ENCODE data around the gene TMEM254. TPM values are rescaled to one million over a fixed set of nuclear protein-coding genes. Genes with fewer than 3 reads are reported as not detected.

TMEM254 gene
- total and polyA plus RNA-seq, 10 donors = 6.9 to 14.8 (median 10.7) TPM

- 77 to 91% (median 87%) methylated on average over 2 of the region's 2 CpGs for WGBS, 5 donors
Observed at GRCh38 chr10:80139265-80139664, 60.8 kb downstream of the TMEM254 start.

GRCh38 chr10:80140251-80140650, 61.8 kb downstream of the TMEM254 start:
- peaks cover 8 to 24% (median 18%) of the 10 kb centered on the region in 6 donors for H3K4me1 ChIP-seq
- H3K27me3 ChIP-seq (replicated peaks in 1 of 7) = peaks cover 0 to 54% (median 0%) of the 10 kb centered on the region in 7 donors
- H3K9me3 ChIP-seq = no peaks in the 10 kb centered on the region
- intact Hi-C loops (cut with DNase I; ENCODE audit: low total_unique reads) = no loop called here
- H3K27ac ChIP-seq = no peak overlapping the region
- 86 to 91% (median 88%) methylated on average over 7 of the region's 7 CpGs for WGBS, 5 donors
- no peak overlapping the region for H3K4me3 ChIP-seq
- H3K36me3 ChIP-seq = no peaks in the 10 kb centered on the region
- no peak for DNase-seq
- no peak for TF ChIP-seq POLR2AphosphoS5 (IDR thresholded peaks at IDR 0.05)
- no peak for TF ChIP-seq POLR2A (IDR thresholded peaks at IDR 0.05)
- TF ChIP-seq CTCF (IDR thresholded peaks at IDR 0.05 in 8 of 11, conservative IDR thresholded peaks at IDR 0.05 in 3 of 11) = no peak

More at GRCh38 chr10:80139265-80139664, 60.8 kb downstream of the TMEM254 start:
- Histone ChIP-seq H3K9me3 (no peaks in the 10 kb centered on the region), H3K27ac (no peak overlapping the region), H3K4me1 (peaks cover 5 to 14% (median 9%) of the 10 kb centered on the region in 6 donors), H3K27me3 (replicated peaks in 1 of 7) (peaks cover 0 to 60% (median 0%) of the 10 kb centered on the region in 7 donors), H3K36me3 (no peaks in the 10 kb centered on the region), H3K4me3 (no peak overlapping the region)
- no peak for TF ChIP-seq CTCF (IDR thresholded peaks at IDR 0.05 in 8 of 11, conservative IDR thresholded peaks at IDR 0.05 in 3 of 11)
- TF ChIP-seq POLR2AphosphoS5 (IDR thresholded peaks at IDR 0.05) = no peak
- TF ChIP-seq POLR2A (IDR thresholded peaks at IDR 0.05) = no peak
- DNase-seq = no peak
- intact Hi-C loops (cut with DNase I; ENCODE audit: low total_unique reads) = no loop called here

DNA sequence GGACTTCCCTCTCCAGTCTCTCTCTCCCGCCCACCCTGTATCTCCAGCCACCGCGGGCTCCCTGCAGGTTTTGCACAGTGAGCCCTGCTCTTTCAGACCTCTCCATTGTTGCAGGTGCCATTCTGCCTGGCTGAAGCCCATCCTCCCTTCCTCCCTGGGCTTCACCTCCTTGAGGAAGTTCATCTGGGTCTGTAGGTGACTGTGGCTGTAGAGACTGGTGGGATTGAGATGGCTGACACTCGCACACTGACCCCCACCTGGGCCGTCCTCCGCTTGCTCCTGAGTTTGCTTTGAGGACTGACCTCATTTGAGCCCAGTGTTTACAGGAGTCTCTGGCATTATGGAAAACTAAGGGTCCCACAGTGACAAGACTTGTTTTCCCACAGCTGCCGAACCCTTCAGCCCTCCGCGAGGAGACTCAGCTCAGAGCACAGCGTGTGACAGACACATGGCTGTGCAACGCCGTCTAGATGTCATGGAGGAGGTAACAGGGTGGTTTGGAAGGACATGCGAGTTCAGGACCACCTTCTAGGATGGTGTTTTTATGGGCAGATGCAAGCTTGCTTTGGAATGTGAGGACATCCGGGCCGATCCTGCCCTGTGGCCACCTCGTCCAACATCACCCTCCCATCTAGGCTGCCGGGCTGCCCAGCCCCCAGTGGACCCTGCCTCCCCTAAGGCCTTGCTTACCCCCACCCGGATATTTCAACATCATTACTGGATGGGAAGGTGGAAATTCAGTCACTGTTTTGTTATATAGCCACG, 63.4 kb downstream of the TMEM254 start:
- intact Hi-C loops (cut with DNase I; ENCODE audit: low total_unique reads) = no loop called here
- no peak for DNase-seq
- H3K27ac ChIP-seq = no peak overlapping the region

More for the DNA sequence above, 63.4 kb downstream of the TMEM254 start:
- 71 to 84% (median 72%) methylated on average over 17 to 19 of the region's 19 CpGs for WGBS, 5 donors
- H3K4me3 ChIP-seq = no peak overlapping the region
- H3K27me3 ChIP-seq (replicated peaks in 1 of 7) = peaks cover 0 to 40% (median 0%) of the 10 kb centered on the region in 7 donors
- peaks cover 8 to 25% (median 18%) of the 10 kb centered on the region in 6 donors for H3K4me1 ChIP-seq
- no peaks in the 10 kb centered on the region for H3K36me3 ChIP-seq
- TF ChIP-seq POLR2AphosphoS5 (IDR thresholded peaks at IDR 0.05) = no peak
- H3K9me3 ChIP-seq = no peaks in the 10 kb centered on the region

Other genes starting within 250 kb of the TMEM254 start
- not detected for gene SFTPD, start 129.6 kb upstream of the TMEM254 start, total RNA-seq
- under 1 TPM; 0.15 to 0.33 (median 0.19) TPM for gene SFTPD, start 129.6 kb upstream of the TMEM254 start, polyA plus RNA-seq
- gene PLAC9, start 54.1 kb downstream of the TMEM254 start, total RNA-seq = 1 to 10 TPM in 6 of 7 donors, not detected in 1; 1.0 to 3.8 (median 2.0) TPM
- gene PLAC9, start 54.1 kb downstream of the TMEM254 start, polyA plus RNA-seq = 1 to 10 TPM; 5.6 to 8.0 (median 6.7) TPM
- 100 to 1,000 TPM; 102 to 201 (median 157) TPM for gene ANXA11, start 126.9 kb downstream of the TMEM254 start, total RNA-seq
- 100 to 1,000 TPM in 2 of 3 donors, 10 to 100 TPM in 1; 89.9 to 143 (median 117) TPM for gene ANXA11, start 126.9 kb downstream of the TMEM254 start, polyA plus RNA-seq
- under 1 TPM in 1 of 7 donors, not detected in 6; 0.76 TPM for gene MAT1A, start 211.0 kb downstream of the TMEM254 start, total RNA-seq
- under 1 TPM in 1 of 3 donors, not detected in 2; 0.05 TPM for gene MAT1A, start 211.0 kb downstream of the TMEM254 start, polyA plus RNA-seq